ENCODE data around the gene CDH15. TPM values are rescaled to one million over a fixed set of nuclear protein-coding genes. Genes with fewer than 3 reads are reported as not detected.

The CDH15 gene
- total and polyA plus RNA-seq, 2 of the 13 experiments (the other 11 are each of a cell fraction or from before 2014, with no cell fraction given), result 0.74 to 2.2 TPM

GRCh38 chr16:89232107-89232506, 60.6 kb downstream of the CDH15 start:
- no CpG with 5 or more reads among the region's 2 CpGs for WGBS (ENCODE audit: low lambda C conversion rate)
- TF ChIP-seq, protein P1, sequence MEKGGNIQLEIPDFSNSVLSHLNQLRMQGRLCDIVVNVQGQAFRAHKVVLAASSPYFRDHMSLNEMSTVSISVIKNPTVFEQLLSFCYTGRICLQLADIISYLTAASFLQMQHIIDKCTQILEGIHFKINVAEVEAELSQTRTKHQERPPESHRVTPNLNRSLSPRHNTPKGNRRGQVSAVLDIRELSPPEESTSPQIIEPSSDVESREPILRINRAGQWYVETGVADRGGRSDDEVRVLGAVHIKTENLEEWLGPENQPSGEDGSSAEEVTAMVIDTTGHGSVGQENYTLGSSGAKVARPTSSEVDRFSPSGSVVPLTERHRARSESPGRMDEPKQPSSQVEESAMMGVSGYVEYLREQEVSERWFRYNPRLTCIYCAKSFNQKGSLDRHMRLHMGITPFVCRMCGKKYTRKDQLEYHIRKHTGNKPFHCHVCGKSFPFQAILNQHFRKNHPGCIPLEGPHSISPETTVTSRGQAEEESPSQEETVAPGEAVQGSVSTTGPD (CRISPR knock-in tag; IDR thresholded peaks at IDR 0.05), result peak; percentile 96
- TF ChIP-seq GATA4 (IDR thresholded peaks at IDR 0.05; ENCODE audit: borderline replicate concordance, low read depth) (no peak), ZNF580 (CRISPR knock-in tag; IDR thresholded peaks at IDR 0.05; ENCODE audit: borderline replicate concordance, low read depth) (peak; percentile 62; the same call in 1 of the 2 replicates), ZNF777 (CRISPR knock-in tag; IDR thresholded peaks at IDR 0.05) (no peak), KLF6 (CRISPR knock-in tag; IDR thresholded peaks at IDR 0.05) (0 out of 2 replicates have a peak, but pooled peaks have one; percentile 21), MNT (IDR thresholded peaks at IDR 0.05) (no peak), FOXA1 (IDR thresholded peaks at IDR 0.05) (peak; percentile 9; the same call in 1 of the 2 replicates), FOXA1 (CRISPR knock-in tag; IDR thresholded peaks at IDR 0.05) (peak; percentile 78), MLLT10 (CRISPR knock-in tag; IDR thresholded peaks at IDR 0.05) (no peak), STAG1 (CRISPR knock-in tag; IDR thresholded peaks at IDR 0.05) (peak; percentile 35)
- TF ChIP-seq, protein P2, sequence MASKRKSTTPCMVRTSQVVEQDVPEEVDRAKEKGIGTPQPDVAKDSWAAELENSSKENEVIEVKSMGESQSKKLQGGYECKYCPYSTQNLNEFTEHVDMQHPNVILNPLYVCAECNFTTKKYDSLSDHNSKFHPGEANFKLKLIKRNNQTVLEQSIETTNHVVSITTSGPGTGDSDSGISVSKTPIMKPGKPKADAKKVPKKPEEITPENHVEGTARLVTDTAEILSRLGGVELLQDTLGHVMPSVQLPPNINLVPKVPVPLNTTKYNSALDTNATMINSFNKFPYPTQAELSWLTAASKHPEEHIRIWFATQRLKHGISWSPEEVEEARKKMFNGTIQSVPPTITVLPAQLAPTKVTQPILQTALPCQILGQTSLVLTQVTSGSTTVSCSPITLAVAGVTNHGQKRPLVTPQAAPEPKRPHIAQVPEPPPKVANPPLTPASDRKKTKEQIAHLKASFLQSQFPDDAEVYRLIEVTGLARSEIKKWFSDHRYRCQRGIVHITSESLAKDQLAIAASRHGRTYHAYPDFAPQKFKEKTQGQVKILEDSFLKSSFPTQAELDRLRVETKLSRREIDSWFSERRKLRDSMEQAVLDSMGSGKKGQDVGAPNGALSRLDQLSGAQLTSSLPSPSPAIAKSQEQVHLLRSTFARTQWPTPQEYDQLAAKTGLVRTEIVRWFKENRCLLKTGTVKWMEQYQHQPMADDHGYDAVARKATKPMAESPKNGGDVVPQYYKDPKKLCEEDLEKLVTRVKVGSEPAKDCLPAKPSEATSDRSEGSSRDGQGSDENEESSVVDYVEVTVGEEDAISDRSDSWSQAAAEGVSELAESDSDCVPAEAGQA (IDR thresholded peaks at IDR 0.05; ENCODE audit: low read depth), result no peak
- TF ChIP-seq, protein P2 (CRISPR knock-in tag; IDR thresholded peaks at IDR 0.05; ENCODE audit: borderline replicate concordance), result no peak
- TF ChIP-seq, protein P3, sequence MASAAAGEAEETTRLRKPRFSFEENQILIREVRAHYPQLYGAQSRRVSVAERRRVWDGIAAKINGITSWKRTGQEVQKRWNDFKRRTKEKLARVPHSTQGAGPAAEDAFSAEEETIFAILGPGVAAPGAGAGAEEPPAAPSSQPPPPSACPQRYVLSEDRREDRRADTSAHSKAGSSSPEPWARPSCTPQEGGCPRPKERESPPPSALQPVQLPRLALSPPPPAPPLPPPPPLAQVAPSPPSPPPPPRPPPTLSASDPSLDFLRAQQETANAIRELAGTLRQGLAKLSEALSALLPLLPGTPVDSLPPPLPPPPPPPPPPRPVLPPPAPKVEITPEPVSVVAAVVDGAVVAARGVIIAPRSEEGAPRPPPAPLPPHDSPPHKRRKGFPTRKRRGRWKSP (CRISPR knock-in tag; IDR thresholded peaks at IDR 0.05), result no peak
- TF ChIP-seq, protein P4, sequence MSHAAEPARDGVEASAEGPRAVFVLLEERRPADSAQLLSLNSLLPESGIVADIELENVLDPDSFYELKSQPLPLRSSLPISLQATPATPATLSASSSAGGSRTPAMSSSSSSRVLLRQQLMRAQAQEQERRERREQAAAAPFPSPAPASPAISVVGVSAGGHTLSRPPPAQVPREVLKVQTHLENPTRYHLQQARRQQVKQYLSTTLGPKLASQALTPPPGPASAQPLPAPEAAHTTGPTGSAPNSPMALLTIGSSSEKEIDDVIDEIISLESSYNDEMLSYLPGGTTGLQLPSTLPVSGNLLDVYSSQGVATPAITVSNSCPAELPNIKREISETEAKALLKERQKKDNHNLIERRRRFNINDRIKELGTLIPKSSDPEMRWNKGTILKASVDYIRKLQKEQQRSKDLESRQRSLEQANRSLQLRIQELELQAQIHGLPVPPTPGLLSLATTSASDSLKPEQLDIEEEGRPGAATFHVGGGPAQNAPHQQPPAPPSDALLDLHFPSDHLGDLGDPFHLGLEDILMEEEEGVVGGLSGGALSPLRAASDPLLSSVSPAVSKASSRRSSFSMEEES (CRISPR knock-in tag; IDR thresholded peaks at IDR 0.05), result 0 out of 2 replicates have a peak, but pooled peaks have one; percentile 24

More at GRCh38 chr16:89232107-89232506, 60.6 kb downstream of the CDH15 start:
- peak overlapping the region; percentile 59 for H3K27ac ChIP-seq (ENCODE audit: extremely low read length, insufficient read depth, low read length)
- H3K79me2 ChIP-seq (ENCODE audit: insufficient read depth, low read length), result no peaks in the 10 kb centered on the region
- no peaks in the 10 kb centered on the region for H3K9me3 ChIP-seq (ENCODE audit: low read length)
- no peak overlapping the region for H3K4me3 ChIP-seq (replicated peaks in 1 of 3; ENCODE audit: insufficient read depth in 1 of 3, low read depth in 2 of 3, low read length in 3 of 3)
- no peaks in the 10 kb centered on the region for H3K27me3 ChIP-seq (ENCODE audit: control insufficient read depth in 1 of 2, insufficient read depth in 2 of 2, low read length in 2 of 2)
- no peak overlapping the region for H2AFZ ChIP-seq (ENCODE audit: low read length)
- in situ Hi-C loops (cut with HindIII; ENCODE audit: extremely low pct_ligation_motif_present, low pct_unique_long_range_greater_than_20kb) (no loop called here), intact Hi-C loops (cut with micrococcal nuclease; ENCODE audit: unreplicated experiment) (no loop called here)
- H4K20me1 ChIP-seq (ENCODE audit: insufficient read depth, low read length), result no peaks in the 10 kb centered on the region
- peak overlapping the region; percentile 46 for H3K4me2 ChIP-seq (ENCODE audit: low read depth, low read length)
- no peak overlapping the region for H3K9ac ChIP-seq (ENCODE audit: insufficient read depth, low read depth, low read length)
- peak; percentile 87 for DNase-seq (ENCODE audit: low spot score)
- ChIA-PET CTCF (ENCODE audit: low intra/inter-chr PET ratio, low total read pairs) (no interaction called here), POLR2A (interaction anchor here (1.1 to 1.9 kb wide), 4 partner anchors 9 to 39 kb away, joined by 3 to 8 read pairs (median 7); partner anchors contain the start of gene ZNF778)
- ATAC-seq, result peak; percentile 97
- peaks cover 27% of the 10 kb centered on the region for H3K4me1 ChIP-seq (ENCODE audit: insufficient read depth, low read length)
- H3K36me3 ChIP-seq (replicated peaks in 1 of 2; ENCODE audit: control insufficient read depth in 1 of 2, insufficient read depth in 2 of 2, low read length in 2 of 2), result peaks cover 28 to 41% of the 10 kb centered on the region in 2 experiments
- BruUV-seq (replicated peaks), result no TSS peak
- FAIRE-seq, result peak; percentile 98
